H1 (cell line): ENCODE measurements around the gene PRR4. TPM values are rescaled to one million over a fixed set of nuclear protein-coding genes. Genes with fewer than 3 reads are reported as not detected.

Experiments used
- CTCF ChIA-PET: fragments of 300-600 bp; sonication (Branson Sonifier 250); formaldehyde crosslinking; loops from one replicate; lab custom pipeline; 2021; ENCODE audit not compliant: partially characterized antibody; lab: Charles Lee
- POLR2A ChIA-PET: fragments of 300-600 bp; sonication (Branson Sonifier 250); formaldehyde crosslinking; loops from one replicate; lab custom pipeline; 2021; ENCODE audit warnings: inconsistent platforms; ENCODE audit not compliant: partially characterized antibody; lab: Charles Lee
- DNase-seq, 2 experiments: peaks; one replicate each; pipeline versions ENCODE4 v3.0.0 to v3.0.0-alpha.2; 2010 to 2022; ENCODE audit warnings: low spot score in 2 of 2, low read depth in 1 of 2, mixed read lengths in 1 of 2
- FAIRE-seq: peaks from 2 replicates; lab custom pipeline; 2011; peaks lifted over from hg19 to GRCh38; lab: Jason Lieb, UNC
- H2AFZ ChIP-seq: 2 replicates; pipeline ENCODE4 v1.8.1; 2012; ENCODE audit warnings: low read length, inconsistent platforms
- H2AK5ac ChIP-seq: 2 replicates; pipeline ENCODE4 v1.6.1; 2013; ENCODE audit warnings: low read depth, low read length
- H2BK120ac ChIP-seq: replicated peaks from 2 replicates; pipeline ENCODE3; 2013; ENCODE audit warnings: low read depth, low read length, inconsistent platforms
- H2BK12ac ChIP-seq: 2 replicates; pipeline ENCODE4 v1.6.1; 2013; ENCODE audit warnings: low read depth, low read length
- H2BK15ac ChIP-seq: 2 replicates; pipeline ENCODE4 v1.6.1; 2013; ENCODE audit warnings: low read length
- H2BK20ac ChIP-seq: 2 replicates; pipeline ENCODE4 v1.6.1; 2013; ENCODE audit warnings: low read length
- H2BK5ac ChIP-seq: 2 replicates; pipeline ENCODE4 v1.6.1; 2013; ENCODE audit warnings: low read depth, low read length
- H3K14ac ChIP-seq: 2 replicates; pipeline ENCODE4 v1.6.1; 2013; ENCODE audit warnings: inconsistent platforms; ENCODE audit not compliant: insufficient read length
- H3K18ac ChIP-seq: 2 replicates; pipeline ENCODE4 v1.6.1; 2013; ENCODE audit warnings: low read length; ENCODE audit errors: extremely low read depth
- H3K23ac ChIP-seq: 2 replicates; pipeline ENCODE4 v1.6.1; 2013; ENCODE audit warnings: inconsistent platforms; ENCODE audit not compliant: insufficient read length
- H3K23me2 ChIP-seq: 2 replicates; pipeline ENCODE4 v1.6.1; 2013; ENCODE audit warnings: low read depth, low read length
- H3K27ac ChIP-seq: 2 replicates; pipeline ENCODE4 v1.6.1; 2011; ENCODE audit warnings: low read depth, low read length, inconsistent platforms
- H3K27me3 ChIP-seq, 4 experiments: replicated peaks in 1 of 4; 1 replicate in 1 of 4; 2 replicates in 3 of 4; pipeline versions ENCODE4 v1.6.1 to v1.8.1; 2011 to 2013; ENCODE audit warnings: low read length in 3 of 4, mild to moderate bottlenecking in 3 of 4, inconsistent platforms in 2 of 4, mixed read lengths in 2 of 4, moderate library complexity in 1 of 4; ENCODE audit not compliant: control insufficient read depth in 3 of 4, insufficient read depth in 3 of 4; ENCODE audit errors: extremely low read depth in 1 of 4
- H3K36me3 ChIP-seq, 4 experiments: 2 replicates each; pipeline versions ENCODE4 v1.6.1 to v1.8.1; 2011 to 2013; ENCODE audit warnings: mild to moderate bottlenecking in 4 of 4, low read length in 3 of 4, moderate library complexity in 2 of 4, control low read depth in 1 of 4, inconsistent platforms in 1 of 4; ENCODE audit not compliant: insufficient read depth in 4 of 4, control insufficient read depth in 2 of 4
- H3K4ac ChIP-seq: replicated peaks from 2 replicates; pipeline ENCODE3; 2013; ENCODE audit warnings: low read length, low read depth, mixed read lengths, inconsistent platforms; ENCODE audit not compliant: insufficient read length
- H3K4me1 ChIP-seq, 4 experiments: replicated peaks in 1 of 4; 1 replicate in 1 of 4; 2 replicates in 3 of 4; pipeline versions ENCODE4 v1.6.1 to v1.8.1; 2011 to 2013; ENCODE audit warnings: low read length in 3 of 4, inconsistent platforms in 2 of 4, mixed read lengths in 1 of 4; ENCODE audit not compliant: insufficient read depth in 4 of 4, control insufficient read depth in 3 of 4
- H3K4me2 ChIP-seq, 2 experiments: 2 replicates each; pipeline versions ENCODE4 v1.6.1 to v1.8.1; 2011 to 2013; ENCODE audit warnings: low read depth in 2 of 2, low read length in 2 of 2, control low read depth in 1 of 2, inconsistent platforms in 1 of 2, mild to moderate bottlenecking in 1 of 2; ENCODE audit not compliant: insufficient read depth in 1 of 2
- H3K4me3 ChIP-seq, 4 experiments: fragments of 200-600, 300-600 bp in 1 of 4; sonication (generic), shearing (Covaris generic), sonication (Bioruptor Twin) in 1 of 4; 2 replicates each; pipeline versions ENCODE4 v1.5.1 to v1.8.1; 2011 to 2016; ENCODE audit warnings: low read length in 4 of 4, low read depth in 3 of 4, control low read depth in 2 of 4, inconsistent platforms in 2 of 4, mild to moderate bottlenecking in 2 of 4, mixed read lengths in 1 of 4, moderate library complexity in 1 of 4; ENCODE audit not compliant: insufficient read depth in 2 of 4; ENCODE audit errors: extremely low read depth in 1 of 4
- H3K56ac ChIP-seq: replicated peaks from 2 replicates; pipeline ENCODE3; 2013; ENCODE audit warnings: low read depth, mild to moderate bottlenecking, mixed read lengths, low read length, inconsistent platforms; ENCODE audit not compliant: insufficient read length
- H3K79me1 ChIP-seq: 2 replicates; pipeline ENCODE4 v1.6.1; 2013; ENCODE audit warnings: low read depth, low read length, control low read depth
- H3K79me2 ChIP-seq, 2 experiments: 2 replicates each; pipeline versions ENCODE4 v1.6.1 to v1.8.1; 2012 to 2013; ENCODE audit warnings: low read length in 2 of 2, mild to moderate bottlenecking in 2 of 2, inconsistent platforms in 1 of 2; ENCODE audit not compliant: insufficient read depth in 2 of 2, control insufficient read depth in 1 of 2
- H3K9ac ChIP-seq, 4 experiments: replicated peaks in 1 of 4; 1 replicate in 1 of 4; 2 replicates in 3 of 4; pipeline versions ENCODE4 v1.6.1 to v1.8.1; 2011 to 2013; ENCODE audit warnings: low read depth in 3 of 4, low read length in 3 of 4, control low read depth in 2 of 4, mild to moderate bottlenecking in 2 of 4, moderate library complexity in 2 of 4, inconsistent platforms in 1 of 4; ENCODE audit errors: extremely low read depth in 1 of 4
- H3K9me3 ChIP-seq, 2 experiments: 2 replicates each; pipeline versions ENCODE4 v1.6.1 to v1.8.1; 2012 to 2013; ENCODE audit warnings: mild to moderate bottlenecking in 2 of 2, moderate library complexity in 2 of 2, control low read depth in 1 of 2, inconsistent platforms in 1 of 2, low read depth in 1 of 2, low read length in 1 of 2, mixed read lengths in 1 of 2; ENCODE audit not compliant: insufficient read depth in 2 of 2
- H4K20me1 ChIP-seq, 2 experiments: replicated peaks in 1 of 2; 2 replicates each; pipeline versions ENCODE3 to v1.8.1; 2011 to 2013; ENCODE audit warnings: inconsistent platforms in 2 of 2, low read length in 2 of 2, mild to moderate bottlenecking in 1 of 2; ENCODE audit not compliant: insufficient read depth in 2 of 2, control insufficient read depth in 1 of 2
- H4K5ac ChIP-seq: 2 replicates; pipeline ENCODE4 v1.6.1; 2013; ENCODE audit warnings: low read length, low read depth, mixed read lengths, inconsistent platforms; ENCODE audit not compliant: insufficient read length
- H4K8ac ChIP-seq: 2 replicates; pipeline ENCODE4 v1.8.0; 2013; ENCODE audit warnings: mild to moderate bottlenecking, moderate library complexity, low read length, inconsistent platforms; ENCODE audit not compliant: insufficient read depth; ENCODE audit errors: extremely low read depth
- H4K91ac ChIP-seq: replicated peaks from 2 replicates; pipeline ENCODE3; 2013; ENCODE audit warnings: low read length, mixed read lengths, inconsistent platforms; ENCODE audit not compliant: insufficient read length
- CHD2 ChIP-seq: IDR thresholded peaks from 2 replicates; pipeline ENCODE4 v1.6.1; 2012; ENCODE audit warnings: low read length, improper control_type of control experiment
- CTBP2 ChIP-seq: IDR thresholded peaks from 2 replicates; pipeline ENCODE4 v1.7.0; 2011; ENCODE audit warnings: borderline replicate concordance, mild to moderate bottlenecking, moderate library complexity, mixed read lengths, low read length; ENCODE audit not compliant: insufficient read depth, insufficient read length
- EP300 ChIP-seq, 2 experiments: IDR thresholded peaks; 1 replicate in 1 of 2; 2 replicates in 1 of 2; pipeline ENCODE4 v1.6.1; 2011 to 2012; ENCODE audit warnings: low read depth in 2 of 2, low read length in 2 of 2, mild to moderate bottlenecking in 2 of 2, borderline replicate concordance in 1 of 2, inconsistent platforms in 1 of 2, moderate library complexity in 1 of 2
- POU5F1 ChIP-seq: IDR thresholded peaks from 2 replicates; pipeline ENCODE4 v1.6.1; 2011; ENCODE audit warnings: low read depth, mild to moderate bottlenecking, low read length, moderate library complexity
- RFX5 ChIP-seq: IDR thresholded peaks from 2 replicates; pipeline ENCODE4 v1.6.1; 2011; ENCODE audit warnings: low read depth, low read length, improper control_type of control experiment, borderline replicate concordance
- SIN3A ChIP-seq, 2 experiments: IDR thresholded peaks in 1 of 2; conservative IDR thresholded peaks in 1 of 2; 2 replicates each; pipeline ENCODE4 v1.6.1; 2011 to 2012; ENCODE audit warnings: low read length in 2 of 2, improper control_type of control experiment in 1 of 2, low read depth in 1 of 2, mild to moderate bottlenecking in 1 of 2
- SP2 ChIP-seq: IDR thresholded peaks from 2 replicates; pipeline ENCODE4 v1.6.1; 2012; ENCODE audit warnings: mild to moderate bottlenecking, low read length, inconsistent platforms
- SRF ChIP-seq: IDR thresholded peaks from 2 replicates; pipeline ENCODE4 v1.6.1; 2011; ENCODE audit warnings: mild to moderate bottlenecking, low read depth, low read length, moderate library complexity
- TAF7 ChIP-seq: optimal IDR thresholded peaks from 2 replicates; pipeline ENCODE3; 2011; ENCODE audit warnings: low read depth, mild to moderate bottlenecking, inconsistent platforms, low read length, moderate library complexity, borderline replicate concordance
- ZNF274 ChIP-seq: IDR thresholded peaks from 2 replicates; pipeline ENCODE4 v1.7.0; 2012; ENCODE audit warnings: low read length, borderline replicate concordance; ENCODE audit errors: extremely low read depth
- WGBS, 2 experiments: shearing (Covaris generic) in 1 of 2; methylation state at CpG; one replicate each; pipeline versions ENCODE4 v1.1.6 to v1.1.7; 2013 to 2015; ENCODE audit warnings: low lambda C conversion rate in 2 of 2, mixed read lengths in 2 of 2, inconsistent platforms in 1 of 2, low coverage in 1 of 2, missing lambda C conversion rate in 1 of 2; ENCODE audit not compliant: insufficient replicate concordance in 2 of 2, insufficient coverage in 1 of 2, insufficient read length in 1 of 2; ENCODE audit errors: extremely low coverage in 1 of 2, missing lambda C conversion rate in 1 of 2; 5-methylcytosine and 5-hydroxymethylcytosine counted together
- polyA plus RNA-seq, 7 experiments: library from polyadenylated mRNA; depleted of rRNA in 3 of 7; stranded (reverse) in 5 of 7; unstranded in 2 of 7; fragments of >200 nt in 5 of 7; fragments of 200-250 nt in 2 of 7; gene quantifications; 1 replicate in 5 of 7; 2 replicates in 1 of 7; 4 replicates in 1 of 7; pipeline versions ENCODE4 v1.2.1 to v1.2.3, GENCODE V29; 2011 to 2013; ENCODE audit warnings: missing spikeins in 2 of 7, mixed read lengths in 2 of 7
- total RNA-seq: library from RNA; stranded (reverse); fragmentation: NEBNext Ultra II Directional; extraction: Animal tissue kit (Norgen Biotek cat#: 25700); gene quantifications from 2 replicates; pipeline ENCODE4 v1.2.1, GENCODE V29; 2021
- TF ChIP-seq, protein P1 (sequence below): IDR thresholded peaks from 2 replicates; pipeline ENCODE4 v1.6.1; 2011; ENCODE audit warnings: low read length, improper control_type of control experiment
- TF ChIP-seq, protein P2 (sequence below): IDR thresholded peaks from 2 replicates; pipeline ENCODE4 v1.6.1; 2012; ENCODE audit warnings: inconsistent platforms

Gene PRR4
- total and polyA plus RNA-seq, 2 of the 8 experiments (the other 6 are each of a cell fraction or from before 2014, with no cell fraction given) = 11.2 TPM; not detected in 1

DNA sequence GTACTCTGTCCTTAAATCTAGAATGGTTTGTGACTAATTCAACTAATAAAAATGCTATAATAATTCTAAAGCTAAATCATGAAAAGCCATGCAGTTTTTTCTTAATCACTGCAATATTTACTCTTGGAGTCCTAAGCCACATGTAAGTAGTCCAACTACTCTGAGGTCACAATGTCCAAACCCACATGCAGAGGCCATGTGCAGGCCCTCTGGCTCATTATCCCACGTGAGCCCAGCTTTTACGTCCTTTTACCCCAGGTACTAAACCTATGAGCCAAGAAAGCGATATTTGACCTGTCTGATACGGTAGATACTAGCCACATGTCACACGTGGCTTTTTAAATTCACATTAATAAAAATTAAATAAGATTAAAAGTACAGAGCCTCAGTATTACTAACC, 47.6 kb upstream of the PRR4 start:
- Histone ChIP-seq H4K8ac (no peak overlapping the region), H3K4me3 (no peak overlapping the region), H3K18ac (no peak overlapping the region), H3K4me1 (no peaks in the 10 kb centered on the region), H2AK5ac (no peak overlapping the region), H3K27me3 (peaks cover 0 to 1% (median 0%) of the 10 kb centered on the region in 4 experiments; a peak in 1 of 7 replicates), H3K9ac (no peak overlapping the region), H3K23me2 (no peaks in the 10 kb centered on the region; the same call in 1 of the 2 replicates), H2BK12ac (no peak overlapping the region), H3K27ac (no peak overlapping the region), H3K36me3 (no peaks in the 10 kb centered on the region), H3K56ac (no peak overlapping the region), H4K91ac (no peak overlapping the region), H3K4ac (no peak overlapping the region), H4K20me1 (no peaks in the 10 kb centered on the region), H3K79me1 (no peaks in the 10 kb centered on the region; the same call in 1 of the 2 replicates), H3K23ac (no peak overlapping the region), H3K4me2 (no peak overlapping the region), H2BK5ac (no peak overlapping the region), H3K14ac (no peak overlapping the region), H2BK20ac (no peak overlapping the region), H2BK120ac (no peak overlapping the region), H4K5ac (no peak overlapping the region), H2BK15ac (no peak overlapping the region), H3K79me2 (no peaks in the 10 kb centered on the region), H3K9me3 (no peaks in the 10 kb centered on the region), H2AFZ (no peak overlapping the region)
- DNase-seq (no peak), FAIRE-seq (no peak)
- ChIA-PET CTCF (no interaction called here), POLR2A (no interaction called here)
- WGBS, 2 experiments = 93% methylated on average over 5 of the region's 5 CpGs; no CpG with 5 or more reads in 1 of the 2 experiments
- no peak for TF ChIP-seq CTBP2
- TF ChIP-seq, protein P1, sequence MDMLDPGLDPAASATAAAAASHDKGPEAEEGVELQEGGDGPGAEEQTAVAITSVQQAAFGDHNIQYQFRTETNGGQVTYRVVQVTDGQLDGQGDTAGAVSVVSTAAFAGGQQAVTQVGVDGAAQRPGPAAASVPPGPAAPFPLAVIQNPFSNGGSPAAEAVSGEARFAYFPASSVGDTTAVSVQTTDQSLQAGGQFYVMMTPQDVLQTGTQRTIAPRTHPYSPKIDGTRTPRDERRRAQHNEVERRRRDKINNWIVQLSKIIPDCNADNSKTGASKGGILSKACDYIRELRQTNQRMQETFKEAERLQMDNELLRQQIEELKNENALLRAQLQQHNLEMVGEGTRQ = no peak
- no peak for TF ChIP-seq POU5F1
- no peak for TF ChIP-seq SP2
- TF ChIP-seq EP300 (IDR thresholded peaks at IDR 0.05; ENCODE audit: borderline replicate concordance in 1 of 2, low read depth in 2 of 2, low read length in 2 of 2) = no peak
- no peak for TF ChIP-seq RFX5
- no peak for TF ChIP-seq SRF
- no peak for TF ChIP-seq CHD2
- TF ChIP-seq, protein P2, sequence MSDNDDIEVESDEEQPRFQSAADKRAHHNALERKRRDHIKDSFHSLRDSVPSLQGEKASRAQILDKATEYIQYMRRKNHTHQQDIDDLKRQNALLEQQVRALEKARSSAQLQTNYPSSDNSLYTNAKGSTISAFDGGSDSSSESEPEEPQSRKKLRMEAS = no peak
- no peak for TF ChIP-seq TAF7
- TF ChIP-seq SIN3A (conservative IDR thresholded peaks at IDR 0.05 in 1 of 2, IDR thresholded peaks at IDR 0.05 in 1 of 2; ENCODE audit: low read depth in 1 of 2, low read length in 2 of 2) = no peak
- TF ChIP-seq ZNF274 = no peak
